OCI-LY1 (cell line): ENCODE results near the gene KCNMA1.

Source experiments
- CTCF ChIP-seq: fragments of 200-600 bp; sonication (generic), shearing (Covaris generic); IDR thresholded peaks from 2 replicates; pipeline ENCODE4 v1.5.1; 2017; ENCODE audit warnings: mild to moderate bottlenecking, antibody characterized with exemption, low read length, moderate library complexity, mixed read lengths
- EZH2 ChIP-seq: fragments of 200-600 bp; sonication (generic), shearing (Covaris generic); IDR thresholded peaks from 2 replicates; pipeline ENCODE4 v1.8.0; 2017; ENCODE audit warnings: borderline replicate concordance, mixed run types, mild to moderate bottlenecking, antibody characterized with exemption, low read length, moderate library complexity, mixed read lengths

GRCh38 chr10:77016855-77017254 lies 620.8 kb downstream of the KCNMA1 start:
- TF ChIP-seq CTCF (no peak), EZH2 (no peak)
